ENCODE results near the gene HIPK1. TPM values are rescaled to one million over a fixed set of nuclear protein-coding genes. Genes with fewer than 3 reads are reported as not detected.

HIPK1 gene
- total RNA-seq, 2 experiments from 2014 or later, result 20.4 to 52.6 TPM

DNA sequence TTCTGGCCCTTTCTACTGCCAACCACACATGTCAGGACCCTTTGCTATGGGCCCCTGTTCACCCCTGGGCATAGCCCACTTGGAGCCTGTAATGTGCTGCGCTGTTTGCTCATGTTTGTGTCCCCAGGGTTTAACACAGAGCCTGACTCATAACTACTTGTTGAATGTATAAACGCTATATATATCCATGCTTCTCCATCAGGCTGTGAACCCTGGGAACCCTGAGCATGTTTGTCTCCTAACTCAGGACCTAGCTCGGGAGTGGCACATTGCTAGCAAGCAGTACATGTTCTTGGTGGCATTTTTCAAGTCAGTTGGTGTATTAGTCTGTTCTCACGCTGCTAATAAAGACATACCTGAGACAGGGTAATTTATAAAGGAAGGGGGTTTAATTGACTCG is 58.1 kb downstream of the HIPK1 start:
- intact Hi-C loops (cut with micrococcal nuclease; ENCODE audit: unreplicated experiment), result no loop called here
- no peaks in the 10 kb centered on the region for H4K20me1 ChIP-seq (ENCODE audit: insufficient read depth, low read length)
- no peaks in the 10 kb centered on the region for H3K36me3 ChIP-seq (ENCODE audit: insufficient read depth, low read length)
- no peaks in the 10 kb centered on the region for H3K9me2 ChIP-seq (ENCODE audit: insufficient read depth, low read length)
- no TSS peak for BruUV-seq (replicated peaks)
- TF ChIP-seq EZH2phosphoT487 (IDR thresholded peaks at IDR 0.05; ENCODE audit: borderline replicate concordance, low read depth, low read length), result no peak
- TF ChIP-seq, protein P1, sequence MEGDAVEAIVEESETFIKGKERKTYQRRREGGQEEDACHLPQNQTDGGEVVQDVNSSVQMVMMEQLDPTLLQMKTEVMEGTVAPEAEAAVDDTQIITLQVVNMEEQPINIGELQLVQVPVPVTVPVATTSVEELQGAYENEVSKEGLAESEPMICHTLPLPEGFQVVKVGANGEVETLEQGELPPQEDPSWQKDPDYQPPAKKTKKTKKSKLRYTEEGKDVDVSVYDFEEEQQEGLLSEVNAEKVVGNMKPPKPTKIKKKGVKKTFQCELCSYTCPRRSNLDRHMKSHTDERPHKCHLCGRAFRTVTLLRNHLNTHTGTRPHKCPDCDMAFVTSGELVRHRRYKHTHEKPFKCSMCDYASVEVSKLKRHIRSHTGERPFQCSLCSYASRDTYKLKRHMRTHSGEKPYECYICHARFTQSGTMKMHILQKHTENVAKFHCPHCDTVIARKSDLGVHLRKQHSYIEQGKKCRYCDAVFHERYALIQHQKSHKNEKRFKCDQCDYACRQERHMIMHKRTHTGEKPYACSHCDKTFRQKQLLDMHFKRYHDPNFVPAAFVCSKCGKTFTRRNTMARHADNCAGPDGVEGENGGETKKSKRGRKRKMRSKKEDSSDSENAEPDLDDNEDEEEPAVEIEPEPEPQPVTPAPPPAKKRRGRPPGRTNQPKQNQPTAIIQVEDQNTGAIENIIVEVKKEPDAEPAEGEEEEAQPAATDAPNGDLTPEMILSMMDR (conservative IDR thresholded peaks at IDR 0.05; ENCODE audit: low read length), result no peak
- ChIA-PET CTCF (ENCODE audit: unreplicated experiment) (no interaction called here), POLR2A (interaction anchor here (0.6 to 2.0 kb wide), 2 partner anchors 9 to 10 kb away, joined by 3 to 4 read pairs; no protein-coding TSS in a partner anchor)
- H3K4me3 ChIP-seq (ENCODE audit: low read depth, low read length, poor library complexity, severe bottlenecking), result no peak overlapping the region
- H3K27ac ChIP-seq (ENCODE audit: low read depth, low read length, poor library complexity, severe bottlenecking), result no peak overlapping the region
- H3K9me3 ChIP-seq (ENCODE audit: low read length), result no peaks in the 10 kb centered on the region
- H3K4me1 ChIP-seq (ENCODE audit: insufficient read depth, low read length, poor library complexity, severe bottlenecking), result no peaks in the 10 kb centered on the region
- no peak for DNase-seq (ENCODE audit: low spot score)
- H2AFZ ChIP-seq (ENCODE audit: low read length), result no peak overlapping the region
- H3K79me2 ChIP-seq (ENCODE audit: insufficient read depth, low read depth, low read length), result no peaks in the 10 kb centered on the region
- no peak overlapping the region for H3K4me2 ChIP-seq (ENCODE audit: low read length)

DNA sequence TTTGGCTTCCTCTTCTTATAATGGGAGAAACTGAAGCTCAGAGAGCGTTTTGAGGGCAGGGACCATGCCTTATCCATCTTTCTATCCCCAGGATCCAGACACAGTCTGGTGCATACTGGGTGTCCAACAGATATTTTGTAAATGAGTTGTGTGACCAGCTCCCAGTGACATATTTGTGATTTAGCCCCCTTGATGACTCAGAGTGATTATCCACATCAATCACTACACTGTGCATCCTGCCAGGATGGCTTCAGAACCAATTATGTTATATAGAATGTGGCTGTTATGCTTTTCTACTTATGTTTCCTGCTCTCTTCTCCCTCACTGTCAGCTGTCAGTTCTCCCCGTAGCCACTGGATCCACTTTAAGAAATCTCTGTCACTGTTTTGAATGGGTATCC is 61.4 kb downstream of the HIPK1 start:
- H3K9me2 ChIP-seq (ENCODE audit: insufficient read depth, low read length), result no peaks in the 10 kb centered on the region
- ChIA-PET CTCF (ENCODE audit: unreplicated experiment) (no interaction called here), POLR2A (no interaction called here)
- no peak overlapping the region for H3K27ac ChIP-seq (ENCODE audit: low read depth, low read length, poor library complexity, severe bottlenecking)
- DNase-seq (ENCODE audit: low spot score), result no peak
- peaks cover 4% of the 10 kb centered on the region; the same call in 1 of the 2 replicates for H3K9me3 ChIP-seq (ENCODE audit: low read length)
- no peaks in the 10 kb centered on the region for H3K4me1 ChIP-seq (ENCODE audit: insufficient read depth, low read length, poor library complexity, severe bottlenecking)
- intact Hi-C loops (cut with micrococcal nuclease; ENCODE audit: unreplicated experiment), result no loop called here
- no peaks in the 10 kb centered on the region for H3K79me2 ChIP-seq (ENCODE audit: insufficient read depth, low read depth, low read length)
- no peaks in the 10 kb centered on the region for H3K36me3 ChIP-seq (ENCODE audit: insufficient read depth, low read length)
- BruUV-seq (replicated peaks), result no TSS peak
- H2AFZ ChIP-seq (ENCODE audit: low read length), result no peak overlapping the region
- no peaks in the 10 kb centered on the region for H4K20me1 ChIP-seq (ENCODE audit: insufficient read depth, low read length)
- H3K4me3 ChIP-seq (ENCODE audit: low read depth, low read length, poor library complexity, severe bottlenecking), result no peak overlapping the region
- H3K4me2 ChIP-seq (ENCODE audit: low read length), result no peak overlapping the region
- TF ChIP-seq EZH2phosphoT487 (IDR thresholded peaks at IDR 0.05; ENCODE audit: borderline replicate concordance, low read depth, low read length), result no peak
- TF ChIP-seq, protein P1 (conservative IDR thresholded peaks at IDR 0.05; ENCODE audit: low read length), result no peak

DNA sequence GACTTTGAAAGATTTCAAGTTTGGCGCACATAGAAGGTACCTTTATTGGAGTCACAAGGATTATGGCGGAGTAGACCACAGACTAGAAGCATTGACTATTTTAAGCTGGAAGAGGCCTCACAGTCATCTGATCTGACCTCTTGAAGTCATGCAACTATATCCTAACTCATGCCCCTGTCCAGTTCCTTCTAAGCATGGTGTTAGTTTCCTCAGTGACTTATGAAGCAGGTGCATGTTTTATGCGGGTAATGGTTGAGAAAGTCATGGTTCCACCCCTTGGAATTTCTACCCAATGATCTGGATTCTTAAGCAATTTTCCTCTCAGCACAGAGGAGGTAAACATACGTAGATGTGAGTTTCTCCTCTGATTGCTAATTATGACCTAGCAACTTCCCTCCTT is 61.8 kb downstream of the HIPK1 start:
- POLR2A ChIA-PET, result no interaction called here
- Histone ChIP-seq H3K9me2 (ENCODE audit: insufficient read depth, low read length) (no peaks in the 10 kb centered on the region), H3K4me1 (ENCODE audit: insufficient read depth, low read length, poor library complexity, severe bottlenecking) (no peaks in the 10 kb centered on the region), H2AFZ (ENCODE audit: low read length) (no peak overlapping the region), H3K4me2 (ENCODE audit: low read length) (no peak overlapping the region), H3K79me2 (ENCODE audit: insufficient read depth, low read depth, low read length) (no peaks in the 10 kb centered on the region), H3K27ac (ENCODE audit: low read depth, low read length, poor library complexity, severe bottlenecking) (no peak overlapping the region), H4K20me1 (ENCODE audit: insufficient read depth, low read length) (no peaks in the 10 kb centered on the region), H3K9me3 (ENCODE audit: low read length) (peaks cover 5% of the 10 kb centered on the region; the same call in 1 of the 2 replicates), H3K36me3 (ENCODE audit: insufficient read depth, low read length) (no peaks in the 10 kb centered on the region), H3K4me3 (ENCODE audit: low read depth, low read length, poor library complexity, severe bottlenecking) (no peak overlapping the region)
- TF ChIP-seq, protein P1 (conservative IDR thresholded peaks at IDR 0.05; ENCODE audit: low read length), result no peak
- TF ChIP-seq EZH2phosphoT487 (IDR thresholded peaks at IDR 0.05; ENCODE audit: borderline replicate concordance, low read depth, low read length), result no peak
- no peak for DNase-seq (ENCODE audit: low spot score)
- BruUV-seq (replicated peaks), result no TSS peak
- intact Hi-C loops (cut with micrococcal nuclease; ENCODE audit: unreplicated experiment), result no loop called here
- CTCF ChIA-PET (ENCODE audit: unreplicated experiment), result no interaction called here

Measured in OCI-LY7 (cell line).